ENCODE results near the gene JHY. TPM values are rescaled to one million over a fixed set of nuclear protein-coding genes. Genes with fewer than 3 reads are reported as not detected.

The JHY gene
- total RNA-seq, 1 donor from 2014 or later: 10.6 TPM

DNA sequence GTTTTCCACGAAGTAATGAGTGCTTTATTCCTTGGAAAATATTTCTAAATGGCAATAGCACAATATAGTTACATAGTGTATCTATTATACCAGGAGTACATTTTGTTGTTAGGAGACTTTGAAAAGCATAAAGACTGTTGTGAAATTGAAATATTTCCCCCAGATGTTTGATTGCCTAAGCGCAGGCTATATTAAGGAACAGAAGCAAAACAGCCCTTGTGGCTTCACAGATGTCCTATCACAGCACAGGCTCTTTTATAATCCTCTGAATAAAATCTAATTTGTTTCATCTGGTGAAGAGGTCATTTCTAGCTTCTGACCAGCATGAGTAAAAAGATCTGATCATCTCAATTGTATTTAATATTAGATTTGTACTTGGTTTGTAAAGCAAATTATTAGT, 50.9 kb downstream of the JHY start:
- FAIRE-seq: no peak

GRCh38 chr11:122937983-122938382, 55.4 kb downstream of the JHY start:
- FAIRE-seq (no peak), DNase-seq (ENCODE audit: low spot score in 2 of 2) (no peak)

More for the DNA sequence above, 50.9 kb downstream of the JHY start:
- no peak for DNase-seq (ENCODE audit: low spot score in 2 of 2)

DNA sequence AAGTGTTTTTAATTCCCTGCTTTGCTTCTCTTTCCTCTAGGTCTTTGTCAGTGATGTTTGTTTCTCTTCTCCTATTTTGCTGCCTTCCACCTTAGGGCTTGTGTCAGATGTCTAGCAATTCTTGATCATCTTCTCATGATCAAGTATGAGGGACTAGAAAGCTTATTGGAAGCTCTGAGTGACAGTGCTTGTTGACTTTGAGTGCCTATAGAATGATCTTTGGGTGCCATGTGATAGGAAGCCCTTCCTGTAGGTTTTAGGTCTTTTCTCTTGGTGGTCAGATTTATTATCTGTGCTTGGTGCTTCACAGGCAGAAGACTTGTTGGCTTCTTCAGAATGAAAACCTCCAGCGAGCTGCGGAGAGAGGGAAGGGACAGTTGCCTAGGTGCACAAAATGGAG, 56.0 kb downstream of the JHY start:
- no peak for FAIRE-seq

DNA sequence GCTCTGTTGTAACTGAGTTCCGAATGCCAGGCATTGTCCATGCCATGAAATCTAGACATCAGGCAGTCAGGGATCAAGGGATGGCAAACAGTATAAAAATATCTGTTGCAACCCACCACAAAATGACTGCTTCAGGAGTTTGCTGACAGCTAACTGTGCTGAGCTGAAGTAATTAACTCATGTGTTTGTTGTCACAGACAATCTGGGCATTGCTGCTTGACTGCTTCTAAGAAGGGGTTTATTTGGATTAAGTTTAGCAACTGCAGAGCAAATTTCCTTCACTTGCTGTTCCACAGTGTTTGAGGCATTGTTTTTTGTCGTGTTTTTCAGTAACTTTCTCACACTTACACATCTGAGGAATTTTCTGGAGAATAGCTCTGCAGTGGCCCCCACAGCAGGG, 68.7 kb downstream of the JHY start:
- no peak for DNase-seq (ENCODE audit: low spot score in 2 of 2)
- no peak for FAIRE-seq

More for the DNA sequence above, 56.0 kb downstream of the JHY start:
- DNase-seq (ENCODE audit: low spot score in 2 of 2): no peak

- no peak for DNase-seq (ENCODE audit: low spot score in 2 of 2)
- FAIRE-seq: no peak
These were observed 71.9 kb downstream of the JHY start for GRCh38 chr11:122954455-122954854.

GRCh38 chr11:122963961-122964360, 81.4 kb downstream of the JHY start:
- FAIRE-seq: no peak
- no peak for DNase-seq (ENCODE audit: low spot score in 2 of 2)

DNA sequence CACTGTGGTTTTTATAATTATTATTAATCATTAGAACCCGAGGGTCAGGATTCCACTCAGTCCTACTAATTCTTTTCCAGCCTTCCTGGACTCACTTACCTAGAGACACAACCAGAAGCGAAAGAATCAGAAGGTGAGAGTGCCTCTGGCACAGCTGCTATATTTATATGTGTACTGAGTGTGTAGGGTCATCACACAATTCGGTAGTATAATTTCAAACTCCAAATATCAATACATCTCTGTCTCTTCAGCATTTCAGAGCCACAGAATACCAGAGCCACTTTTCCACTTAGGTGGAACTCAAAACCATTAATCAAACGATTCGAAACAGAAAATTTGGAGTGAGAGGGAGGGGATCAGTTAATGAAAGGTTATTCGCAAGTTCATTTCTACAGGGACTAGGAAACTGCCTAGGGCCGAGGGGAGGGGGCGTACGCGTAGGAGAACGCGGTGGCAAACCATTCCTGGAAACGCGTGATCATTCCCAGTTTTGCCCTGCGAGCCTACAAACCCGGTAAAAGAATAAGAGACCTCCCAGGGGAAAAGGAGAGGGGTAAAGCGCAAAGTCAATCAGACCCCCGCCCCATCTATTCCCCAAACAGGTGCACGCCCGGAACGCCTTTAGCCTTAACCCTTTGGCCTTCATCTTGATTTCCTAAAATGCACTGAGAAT, 93.6 kb downstream of the JHY start:
- DNase-seq (ENCODE audit: low spot score in 2 of 2) (no peak), FAIRE-seq (no peak)

DNA sequence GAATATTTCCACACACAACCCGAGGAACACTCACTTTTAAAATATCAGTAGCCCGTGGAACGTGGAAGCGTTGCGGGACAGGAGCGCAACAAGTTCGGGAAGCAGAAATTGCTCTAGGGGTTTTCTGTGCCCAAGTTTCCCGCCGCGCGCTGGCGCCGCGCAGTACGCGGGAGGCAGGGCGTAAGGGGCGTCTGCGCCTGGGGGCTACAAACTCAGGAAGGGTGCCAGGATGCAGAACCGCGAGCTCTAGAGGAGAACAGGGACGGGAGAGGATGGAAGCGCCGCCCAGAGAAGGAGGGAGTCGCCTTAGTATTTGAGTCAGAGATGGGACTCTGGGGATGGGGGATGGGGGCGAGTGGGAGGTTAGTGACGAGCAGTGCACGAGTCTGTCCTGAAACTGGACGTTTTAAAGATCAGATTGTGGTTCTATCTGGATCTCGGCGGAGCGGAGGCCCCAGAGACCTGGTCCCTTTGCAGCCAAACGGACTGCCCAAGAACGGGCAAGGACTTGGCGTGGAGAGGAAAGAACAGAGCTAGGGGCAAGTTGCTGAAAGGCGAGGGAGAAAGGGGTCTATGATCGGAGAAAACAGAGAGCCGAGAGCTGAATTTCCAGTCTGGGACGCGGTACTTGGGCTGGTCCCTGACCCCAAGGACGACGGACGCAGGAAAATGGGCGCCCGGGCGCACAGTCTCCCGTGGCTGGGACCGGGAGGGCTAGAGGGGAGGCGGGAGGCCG, 94.3 kb downstream of the JHY start:
- DNase-seq (ENCODE audit: low spot score in 2 of 2): no peak
- no peak for FAIRE-seq

GRCh38 chr11:122977470-122978298, 95.1 kb downstream of the JHY start:
- FAIRE-seq (no peak), DNase-seq (ENCODE audit: low spot score in 2 of 2) (no peak)

DNA sequence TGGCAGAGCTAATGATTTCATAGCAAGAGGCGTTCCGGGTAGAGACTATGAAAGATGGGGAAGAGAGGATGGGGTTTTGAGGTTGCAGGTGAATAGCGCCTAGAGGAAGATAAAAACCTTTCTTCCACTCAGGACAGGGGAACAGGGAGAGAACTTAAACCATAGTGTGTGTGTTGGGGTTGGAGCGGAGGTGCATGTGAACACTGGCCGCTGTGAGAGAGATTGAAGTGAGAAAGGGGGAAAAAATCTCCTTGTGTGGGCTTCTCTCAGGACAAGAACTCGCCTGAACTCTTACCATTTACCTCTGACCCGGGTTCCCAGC, 95.7 kb downstream of the JHY start:
- no peak for DNase-seq (ENCODE audit: low spot score in 2 of 2)
- FAIRE-seq: no peak

DNA sequence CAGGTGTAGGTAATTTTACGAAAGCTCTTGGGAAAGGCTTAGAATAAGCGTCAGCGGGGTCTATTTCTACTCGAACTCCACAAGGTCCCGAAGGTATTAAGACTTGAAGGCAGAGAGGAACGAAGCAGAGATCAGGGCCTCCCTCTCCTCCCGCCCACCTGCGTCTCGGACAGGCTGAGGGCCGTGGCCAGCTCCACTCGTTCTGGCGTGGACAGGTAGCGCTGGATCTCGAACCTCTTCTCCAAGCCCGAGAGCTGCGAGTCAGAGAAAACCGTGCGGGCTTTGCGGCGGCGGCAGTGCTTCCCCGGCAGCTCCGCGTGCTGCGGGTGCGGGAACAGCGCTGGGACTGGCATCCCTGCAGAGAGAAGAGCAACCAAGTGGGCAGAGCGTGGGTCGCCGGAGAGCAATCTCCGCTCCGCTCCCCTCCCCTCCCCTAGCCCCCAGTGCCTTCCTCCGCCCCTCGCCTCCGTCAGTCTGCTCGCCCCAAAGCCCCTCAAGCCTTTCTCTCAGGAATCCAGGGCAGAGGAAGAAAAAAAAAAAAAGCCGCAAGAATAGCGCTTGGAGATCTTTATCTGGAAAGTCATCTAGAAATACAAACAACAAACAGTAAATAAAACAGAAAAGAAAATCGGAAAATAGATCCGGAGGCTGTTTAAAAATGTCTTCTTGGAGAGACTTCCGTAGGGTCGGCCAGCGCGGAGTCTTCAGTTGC, 96.7 kb downstream of the JHY start:
- DNase-seq (ENCODE audit: low spot score in 2 of 2) (no peak), FAIRE-seq (no peak)

DNA sequence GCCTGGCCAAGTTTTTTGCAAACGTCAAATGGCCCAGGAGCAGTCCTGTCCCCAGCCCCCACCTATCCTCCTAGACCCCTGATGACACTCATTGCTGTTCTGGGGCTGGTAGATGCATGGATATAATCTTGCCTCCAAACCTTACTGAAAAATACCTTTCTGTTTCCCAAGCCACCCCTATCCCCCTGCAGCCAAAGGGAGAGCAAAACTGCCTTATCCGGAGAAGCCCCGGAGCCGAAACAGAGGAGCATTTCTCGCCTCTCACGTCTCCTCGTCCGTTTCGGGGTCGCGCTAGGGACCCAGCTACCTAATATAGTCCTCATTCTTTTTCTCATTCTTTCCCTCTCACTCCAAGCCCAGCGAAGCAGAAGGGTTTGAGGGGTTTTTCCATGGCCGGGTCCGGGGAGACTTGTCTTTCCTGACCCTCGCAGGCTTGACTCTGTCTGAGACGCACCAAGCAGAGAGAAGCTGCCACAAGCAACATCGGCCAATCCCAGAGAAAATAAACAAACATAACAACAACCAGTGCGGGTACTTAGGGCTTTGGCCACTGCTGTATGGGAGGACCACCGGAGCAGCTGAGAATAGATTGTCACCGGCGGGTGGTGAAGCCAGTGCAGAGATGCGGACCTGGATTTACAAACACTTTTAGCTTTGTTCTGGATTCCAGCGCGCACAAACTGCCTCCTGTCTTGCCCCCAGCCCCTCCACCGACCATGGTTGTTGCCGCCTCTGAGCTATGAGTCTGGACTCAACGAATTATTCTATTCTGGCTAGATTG, 97.4 kb downstream of the JHY start:
- DNase-seq (ENCODE audit: low spot score in 2 of 2) (no peak), FAIRE-seq (no peak)

DNA sequence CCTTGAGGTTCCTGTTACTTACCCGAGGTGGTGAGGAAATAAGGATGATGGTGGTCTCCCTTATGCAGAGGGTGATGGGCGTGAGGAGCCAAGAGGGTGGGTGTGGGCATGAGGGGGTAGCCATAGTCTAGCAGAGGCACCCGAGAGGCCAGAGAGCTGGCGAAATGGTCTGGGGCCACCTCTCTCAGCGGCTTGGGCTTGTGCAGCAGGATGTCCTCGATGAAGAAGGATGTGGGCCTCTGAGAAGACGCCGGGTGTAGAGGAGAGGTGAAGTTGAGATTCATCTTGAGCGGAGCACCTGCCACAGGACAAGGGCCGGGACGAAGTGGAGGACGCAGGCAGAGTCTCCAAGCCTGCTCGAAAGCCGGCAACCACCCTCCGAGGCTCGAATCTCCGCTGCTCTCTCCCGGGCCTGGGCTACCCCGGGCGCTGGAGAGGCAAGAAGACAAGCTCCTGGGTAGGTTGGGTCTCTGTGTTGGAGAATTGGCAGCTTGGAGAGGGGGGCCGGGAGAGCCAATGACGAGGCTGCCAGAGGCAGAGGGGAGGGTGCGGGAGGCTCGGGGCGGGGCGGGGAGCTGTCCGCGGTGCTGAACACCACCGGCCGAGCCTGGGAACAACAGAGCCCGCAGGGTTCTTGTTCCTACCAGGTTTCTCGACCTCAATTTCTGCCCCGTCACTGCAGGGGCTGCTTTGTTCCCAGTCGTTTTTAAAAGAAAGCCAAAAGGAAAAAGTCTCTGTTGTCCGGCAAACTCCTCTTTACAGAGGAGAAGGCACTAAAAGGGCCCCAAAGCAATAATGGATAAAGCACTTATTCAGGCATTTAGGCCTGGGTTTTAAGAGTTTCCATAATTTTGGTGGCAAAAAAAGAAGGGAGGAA, 99.1 kb downstream of the JHY start, which contains the start of gene BSX:
Gene BSX, minus strand, starts transcription at position 447 of the 877 bp plus-strand sequence. Its CDS starts 163 bp downstream, at position 284.
- peak in 1 of 2 donors; percentile 44 for DNase-seq (ENCODE audit: low spot score in 2 of 2)
- FAIRE-seq: no peak

- DNase-seq (ENCODE audit: low spot score in 2 of 2) (no peak), FAIRE-seq (no peak)
These were observed 101.1 kb downstream of the JHY start for GRCh38 chr11:122983438-122984185.

- DNase-seq (ENCODE audit: low spot score in 2 of 2): no peak
- FAIRE-seq: no peak
These were observed 101.8 kb downstream of the JHY start for GRCh38 chr11:122984186-122985011.

DNA sequence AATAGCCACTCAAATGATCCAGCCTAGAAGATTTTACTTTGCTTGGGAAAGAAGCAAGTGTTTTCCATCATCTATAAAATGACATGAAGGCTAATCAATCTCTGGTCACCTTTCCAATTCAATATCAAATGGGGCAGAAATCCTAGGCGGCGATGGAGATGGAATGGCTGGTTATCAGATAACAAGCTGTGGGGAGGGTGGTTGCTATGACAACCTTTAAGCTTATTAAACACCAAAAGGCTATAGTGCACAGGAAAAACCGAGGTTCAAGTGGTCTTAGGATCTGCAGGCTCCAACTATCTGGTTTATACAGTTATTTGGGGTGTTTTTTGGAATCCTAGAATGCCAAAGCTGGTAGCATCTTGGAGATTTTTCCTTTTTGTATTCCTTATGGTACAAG, 113.0 kb downstream of the JHY start:
- DNase-seq (ENCODE audit: low spot score in 2 of 2) (no peak), FAIRE-seq (no peak)

- no peak for DNase-seq (ENCODE audit: low spot score in 2 of 2)
- FAIRE-seq: no peak
These were observed 116.3 kb downstream of the JHY start for GRCh38 chr11:122998727-122999366.
